ENCODE data around the gene MCCC1.

The MCCC1 gene

GRCh38 chr3:183032880-183033555 lies 66.3 kb downstream of the MCCC1 start:
- TF ChIP-seq SIN3A (IDR thresholded peaks at IDR 0.05; ENCODE audit: borderline replicate concordance, insufficient read depth, low read length) (no peak), REST (IDR thresholded peaks at IDR 0.05; ENCODE audit: insufficient read depth in 1 of 2, low read depth in 2 of 2, low read length in 2 of 2) (no peak), TAF1 (IDR thresholded peaks at IDR 0.05; ENCODE audit: borderline replicate concordance, insufficient read depth, low read length) (no peak), FOXP2 (optimal IDR thresholded peaks at IDR 0.05; ENCODE audit: borderline replicate concordance, extremely low read depth, extremely low read length, insufficient read depth) (no peak), POLR2AphosphoS5 (IDR thresholded peaks at IDR 0.05; ENCODE audit: low read depth, low read length) (no peak)

GRCh38 chr3:183031826-183032225 lies 67.5 kb downstream of the MCCC1 start:
- TF ChIP-seq TAF1 (IDR thresholded peaks at IDR 0.05; ENCODE audit: borderline replicate concordance, insufficient read depth, low read length) = no peak
- no peak for TF ChIP-seq FOXP2 (optimal IDR thresholded peaks at IDR 0.05; ENCODE audit: borderline replicate concordance, extremely low read depth, extremely low read length, insufficient read depth)
- no peak for TF ChIP-seq REST (IDR thresholded peaks at IDR 0.05; ENCODE audit: insufficient read depth in 1 of 2, low read depth in 2 of 2, low read length in 2 of 2)
- no peak for TF ChIP-seq SIN3A (IDR thresholded peaks at IDR 0.05; ENCODE audit: borderline replicate concordance, insufficient read depth, low read length)
- TF ChIP-seq POLR2AphosphoS5 (IDR thresholded peaks at IDR 0.05; ENCODE audit: low read depth, low read length) = no peak

- no peak for TF ChIP-seq POLR2AphosphoS5 (IDR thresholded peaks at IDR 0.05; ENCODE audit: low read depth, low read length)
- TF ChIP-seq SIN3A (IDR thresholded peaks at IDR 0.05; ENCODE audit: borderline replicate concordance, insufficient read depth, low read length) = no peak
- no peak for TF ChIP-seq TAF1 (IDR thresholded peaks at IDR 0.05; ENCODE audit: borderline replicate concordance, insufficient read depth, low read length)
- TF ChIP-seq REST (IDR thresholded peaks at IDR 0.05; ENCODE audit: insufficient read depth in 1 of 2, low read depth in 2 of 2, low read length in 2 of 2) = no peak
- no peak for TF ChIP-seq FOXP2 (optimal IDR thresholded peaks at IDR 0.05; ENCODE audit: borderline replicate concordance, extremely low read depth, extremely low read length, insufficient read depth)
Measured at GRCh38 chr3:183028416-183028815, 70.9 kb downstream of the MCCC1 start.

- no peak for TF ChIP-seq SIN3A (IDR thresholded peaks at IDR 0.05; ENCODE audit: borderline replicate concordance, insufficient read depth, low read length)
- TF ChIP-seq REST (IDR thresholded peaks at IDR 0.05; ENCODE audit: insufficient read depth in 1 of 2, low read depth in 2 of 2, low read length in 2 of 2) = no peak
- TF ChIP-seq TAF1 (IDR thresholded peaks at IDR 0.05; ENCODE audit: borderline replicate concordance, insufficient read depth, low read length) = no peak
- no peak for TF ChIP-seq POLR2AphosphoS5 (IDR thresholded peaks at IDR 0.05; ENCODE audit: low read depth, low read length)
- no peak for TF ChIP-seq FOXP2 (optimal IDR thresholded peaks at IDR 0.05; ENCODE audit: borderline replicate concordance, extremely low read depth, extremely low read length, insufficient read depth)
Measured at GRCh38 chr3:183027276-183027675, 72.0 kb downstream of the MCCC1 start.
